ENCODE results near the gene MOGAT3.
"Not testable (repeated sequence)": the region's sequence is repeated elsewhere in the genome, so short reads cannot be mapped to it uniquely, and the experiment has no call there.

Gene MOGAT3

DNA sequence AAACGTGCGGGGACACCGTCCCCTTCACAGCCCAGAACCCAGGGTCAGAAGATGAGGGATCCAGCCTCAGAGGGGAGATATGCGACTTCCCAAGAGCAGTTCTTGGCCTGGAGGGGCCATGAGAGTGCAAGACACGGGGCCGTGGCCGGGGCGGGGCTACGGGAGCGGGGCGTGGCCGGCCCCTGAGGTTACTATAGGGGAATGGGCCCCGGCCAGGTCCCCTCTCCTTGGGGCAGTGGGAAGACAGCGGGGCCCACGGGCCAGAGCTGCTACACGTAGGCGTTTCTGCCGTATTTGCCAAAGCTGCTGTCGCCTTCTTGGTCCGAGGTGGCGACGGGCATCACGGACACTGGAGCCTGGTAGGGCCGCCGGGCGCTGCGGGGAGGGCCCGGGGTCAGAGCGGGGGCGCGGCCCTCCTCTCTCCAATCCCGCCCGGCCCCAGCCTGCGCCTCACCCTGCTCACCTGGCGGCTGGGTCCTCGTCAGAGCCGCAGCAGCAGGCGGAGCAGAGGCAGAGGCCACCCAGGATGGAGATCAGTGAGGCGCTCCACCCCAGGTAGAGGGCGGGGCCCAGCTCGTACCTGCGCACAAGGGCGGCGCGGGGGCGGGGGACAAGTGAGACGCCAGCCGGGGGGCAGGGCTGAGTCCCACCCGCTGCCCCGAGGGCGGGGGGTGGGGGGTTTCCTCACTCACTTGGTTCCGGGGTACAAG lies 31.5 kb upstream of the MOGAT3 start:
- no peak for DNase-seq

DNA sequence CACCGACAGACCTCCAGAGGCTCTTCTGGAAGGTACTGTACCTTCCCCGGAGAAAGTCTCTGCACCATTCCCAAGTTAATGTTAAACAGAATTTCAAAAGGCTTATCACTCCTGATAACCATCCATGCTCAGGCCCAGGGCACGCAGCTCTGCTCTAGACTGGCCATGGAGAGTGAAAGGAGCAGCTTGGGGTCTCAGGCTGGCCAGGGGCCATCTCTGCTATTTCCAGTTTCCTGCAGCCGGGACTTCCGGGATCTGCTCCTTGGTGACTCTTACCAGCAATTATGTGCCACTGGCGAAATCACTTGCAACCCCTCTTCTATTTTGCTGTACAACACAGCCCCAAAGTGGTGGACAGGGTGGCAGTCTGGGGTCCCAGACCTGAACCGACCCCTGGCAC lies 30.8 kb upstream of the MOGAT3 start:
- DNase-seq, result no peak

DNA sequence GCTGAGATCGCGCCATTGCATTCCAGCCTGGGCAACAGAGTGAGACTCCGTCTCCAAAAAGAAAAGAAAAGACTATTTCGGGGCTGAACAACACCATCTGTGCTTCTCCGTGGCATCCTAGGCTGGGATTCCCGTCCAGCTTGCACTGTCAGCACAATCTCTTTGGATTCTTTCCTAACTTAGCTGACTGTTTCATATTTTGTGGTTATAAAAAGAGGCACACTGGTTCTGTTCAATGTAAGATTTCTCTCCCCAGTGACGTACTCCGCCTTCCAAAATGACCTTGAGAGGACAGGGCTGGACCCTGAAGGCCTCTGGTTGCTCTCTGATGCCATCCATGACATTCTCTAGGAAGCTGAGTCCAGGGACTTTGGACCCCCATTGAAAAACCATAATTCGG lies 25.9 kb upstream of the MOGAT3 start:
- no peak for DNase-seq

DNA sequence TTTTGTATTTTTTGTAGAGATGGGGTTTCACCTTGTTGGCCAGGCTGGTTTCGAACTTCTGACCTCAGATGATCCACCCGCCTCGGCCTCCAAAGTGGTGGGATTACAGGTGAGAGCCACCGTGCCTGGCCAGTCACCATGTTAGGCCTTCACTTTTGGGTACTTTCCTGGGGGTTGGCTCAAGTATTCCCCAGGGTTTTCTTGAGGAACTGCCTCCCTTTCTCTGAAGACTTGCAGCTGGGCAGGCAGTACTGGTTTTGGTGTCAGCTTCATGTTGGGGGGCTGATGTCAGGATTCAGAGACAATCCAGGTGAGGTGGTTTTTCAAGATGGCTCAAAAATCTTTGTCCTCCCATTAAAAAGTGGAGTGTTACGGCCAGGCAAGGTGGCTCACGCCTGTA lies 24.8 kb upstream of the MOGAT3 start:
- DNase-seq, result no peak

DNA sequence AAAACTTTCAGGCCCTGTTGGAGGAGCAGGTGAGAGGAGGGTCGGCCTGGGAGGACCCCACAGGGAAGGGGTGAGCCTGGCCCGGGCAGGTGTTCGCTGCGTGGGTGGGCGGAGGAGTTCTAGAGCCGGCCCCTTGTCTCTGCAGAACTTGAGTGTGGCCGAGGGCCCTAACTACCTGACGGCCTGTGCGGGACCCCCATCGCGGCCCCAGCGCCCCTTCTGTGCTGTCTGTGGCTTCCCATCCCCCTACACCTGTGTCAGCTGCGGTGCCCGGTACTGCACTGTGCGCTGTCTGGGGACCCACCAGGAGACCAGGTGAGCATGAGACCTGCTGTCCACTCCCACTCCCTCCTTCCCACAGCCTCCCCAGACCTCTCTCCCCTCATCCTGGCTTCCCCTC lies 22.7 kb upstream of the MOGAT3 start:
- no peak for DNase-seq

DNA sequence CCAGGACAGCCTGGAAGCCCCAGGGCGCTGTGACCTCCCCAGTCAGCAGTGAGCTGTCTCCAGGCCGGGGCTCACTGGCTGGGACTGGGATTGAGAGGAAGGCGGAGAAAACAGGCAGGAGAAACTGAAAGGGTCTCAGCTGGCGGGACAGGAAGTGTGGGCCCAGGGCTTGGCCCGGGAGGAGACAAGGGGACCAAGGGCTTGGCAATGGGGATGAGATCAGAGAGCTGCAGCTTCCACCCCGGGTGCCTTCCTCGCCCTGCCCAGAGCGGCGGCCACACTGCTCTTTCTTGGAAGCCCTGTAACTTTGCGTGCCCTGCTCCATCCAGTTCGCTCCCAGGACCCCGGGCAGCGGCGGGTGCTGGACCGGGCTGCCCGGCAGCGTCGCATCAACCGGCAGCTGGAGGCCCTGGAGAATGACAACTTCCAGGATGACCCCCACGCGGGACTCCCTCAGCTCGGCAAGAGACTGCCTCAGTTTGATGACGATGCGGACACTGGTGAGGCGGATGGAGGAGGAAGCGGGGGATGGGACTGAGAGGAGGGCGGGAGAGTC lies 21.5 kb upstream of the MOGAT3 start:
- DNase-seq, result no peak

DNA sequence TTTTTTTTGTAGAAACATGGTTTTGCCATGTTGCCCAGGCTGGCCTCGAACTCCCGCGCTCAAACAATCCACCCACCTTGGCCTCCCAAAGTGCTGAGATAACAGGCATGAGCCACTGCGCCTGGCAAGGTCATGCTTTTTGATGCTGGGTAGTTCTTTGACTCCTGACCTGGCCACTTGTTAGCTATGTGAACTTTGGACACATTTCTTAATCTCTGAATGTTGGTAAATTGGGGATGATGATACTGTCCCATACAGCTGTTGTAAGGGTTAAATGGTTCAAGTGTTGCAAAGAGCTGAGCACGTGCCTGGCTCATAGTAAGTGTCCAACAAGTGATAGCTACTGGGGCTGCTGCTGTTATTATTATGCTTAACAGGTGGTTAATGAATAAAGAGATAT lies 19.5 kb upstream of the MOGAT3 start:
- DNase-seq, result no peak

DNA sequence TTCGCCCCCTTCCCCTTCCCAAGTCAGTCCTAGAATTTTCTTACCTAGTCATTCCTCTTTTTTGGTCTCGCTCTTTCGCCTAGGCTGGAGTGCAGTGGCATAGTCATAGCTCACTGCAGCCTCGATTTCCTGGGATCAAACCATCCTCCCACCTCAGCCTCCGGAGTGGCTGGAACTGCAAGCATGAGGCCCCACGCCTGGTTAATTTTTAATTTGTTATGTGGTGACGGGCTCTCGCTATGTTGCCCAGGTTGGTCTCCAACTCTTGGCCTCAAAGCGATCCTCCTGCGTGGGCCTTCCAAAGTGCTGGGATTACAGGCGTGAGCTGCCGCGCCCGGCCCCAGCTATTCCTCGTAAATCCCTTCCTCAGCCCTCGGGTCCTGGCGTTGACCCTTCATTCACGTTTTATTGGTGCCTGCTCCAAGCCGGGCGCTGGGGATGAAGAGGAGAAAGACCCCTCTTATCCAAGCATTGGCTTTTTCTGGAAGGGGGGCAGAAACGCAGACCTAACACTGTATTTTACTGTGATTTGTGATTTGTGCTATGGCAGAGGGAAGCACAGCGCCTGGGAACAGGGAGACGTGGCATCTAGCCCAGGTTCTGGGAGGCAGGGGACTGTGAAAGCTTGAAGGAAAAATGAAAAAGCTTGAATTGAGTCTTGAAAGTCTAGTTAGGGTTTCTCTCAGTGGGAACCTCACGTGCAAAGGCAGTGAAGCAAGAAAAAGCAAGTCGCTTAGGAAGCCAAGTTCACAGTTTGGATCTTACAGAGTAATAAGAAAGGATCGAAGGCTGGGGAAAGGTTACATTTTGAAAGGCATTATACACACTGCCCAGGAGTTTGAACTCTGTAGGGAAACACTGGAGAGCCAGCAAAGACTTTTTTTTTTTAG lies 17.6 kb upstream of the MOGAT3 start:
- no peak for DNase-seq

DNA sequence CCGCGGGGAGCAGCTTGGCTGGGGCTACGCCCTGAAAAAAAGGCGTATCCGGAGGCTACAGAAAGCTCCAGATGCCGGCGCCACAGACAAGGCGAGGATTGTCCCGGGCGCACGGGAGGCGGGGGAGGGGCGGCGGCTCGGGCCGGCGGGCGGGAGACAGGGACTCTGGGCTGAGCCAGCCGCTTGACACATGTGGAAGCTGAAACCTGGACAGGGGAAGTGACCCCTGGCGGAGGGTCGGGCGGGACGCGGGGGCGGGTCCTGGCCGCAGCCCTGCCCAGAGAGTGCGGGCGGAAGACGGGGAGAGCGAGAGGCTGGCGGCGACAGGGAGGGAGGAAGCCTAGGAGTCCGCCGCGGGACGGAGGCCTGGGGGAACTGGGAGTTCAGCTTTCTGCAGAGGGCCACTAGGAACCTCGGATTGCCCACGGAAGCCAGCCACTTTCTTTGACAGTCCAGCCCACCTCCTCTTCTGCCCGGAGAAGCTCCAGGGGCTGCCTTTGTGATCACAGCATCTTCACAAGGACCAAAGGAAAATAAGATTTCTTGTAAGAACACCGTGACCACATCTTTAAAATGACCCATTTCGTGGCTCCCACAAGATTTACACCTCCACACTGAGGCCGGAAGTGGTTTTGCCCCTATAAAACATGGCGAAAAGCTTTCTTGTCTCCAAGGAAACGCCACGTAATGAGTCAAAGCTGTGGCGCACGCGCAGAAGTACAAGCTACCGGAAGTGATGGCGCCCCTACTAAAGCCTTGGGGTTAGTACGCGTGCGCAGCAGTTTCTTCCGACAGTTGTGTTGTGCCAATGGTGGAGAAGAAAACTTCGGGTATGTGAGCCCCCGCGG lies 16.8 kb upstream of the MOGAT3 start, which contains the start of the genes PLOD3 and ZNHIT1:
Gene PLOD3, minus strand, starts transcription at position 194 of the 848 bp plus-strand sequence. CDS start 307 bp downstream, outside the sequence.
Gene ZNHIT1, plus strand, starts transcription at position 778 of the 848 bp plus-strand sequence. Its CDS starts 31 bp downstream, at position 809.
- DNase-seq, result peak; percentile 96 to 97

DNA sequence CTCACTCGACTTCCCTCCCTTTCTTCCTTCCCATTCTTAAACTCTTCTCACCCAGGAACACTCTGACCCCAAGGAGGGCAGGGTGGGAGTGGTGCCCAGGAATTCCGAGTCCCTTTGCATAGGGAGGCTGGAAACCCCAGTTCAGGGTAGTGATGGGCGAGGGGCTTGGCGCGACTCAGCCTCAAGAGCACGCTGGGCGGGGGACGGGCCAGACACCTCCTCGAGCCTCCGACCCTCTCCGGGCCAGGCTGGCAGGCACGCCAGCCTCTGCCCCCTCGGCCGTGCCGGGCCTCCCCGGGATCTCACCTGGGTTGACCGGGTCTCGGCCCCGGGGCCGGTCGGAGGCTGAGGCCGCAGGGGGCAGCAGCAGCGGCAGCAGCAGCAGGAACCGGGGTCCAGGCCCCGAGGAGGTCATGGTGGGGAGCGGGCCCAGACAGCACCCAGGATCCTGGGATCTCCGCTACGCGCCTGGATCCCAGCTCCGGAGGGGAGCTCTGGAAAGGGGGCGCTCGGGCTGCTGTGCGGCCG lies 16.1 kb upstream of the MOGAT3 start:
- DNase-seq, result no peak

DNA sequence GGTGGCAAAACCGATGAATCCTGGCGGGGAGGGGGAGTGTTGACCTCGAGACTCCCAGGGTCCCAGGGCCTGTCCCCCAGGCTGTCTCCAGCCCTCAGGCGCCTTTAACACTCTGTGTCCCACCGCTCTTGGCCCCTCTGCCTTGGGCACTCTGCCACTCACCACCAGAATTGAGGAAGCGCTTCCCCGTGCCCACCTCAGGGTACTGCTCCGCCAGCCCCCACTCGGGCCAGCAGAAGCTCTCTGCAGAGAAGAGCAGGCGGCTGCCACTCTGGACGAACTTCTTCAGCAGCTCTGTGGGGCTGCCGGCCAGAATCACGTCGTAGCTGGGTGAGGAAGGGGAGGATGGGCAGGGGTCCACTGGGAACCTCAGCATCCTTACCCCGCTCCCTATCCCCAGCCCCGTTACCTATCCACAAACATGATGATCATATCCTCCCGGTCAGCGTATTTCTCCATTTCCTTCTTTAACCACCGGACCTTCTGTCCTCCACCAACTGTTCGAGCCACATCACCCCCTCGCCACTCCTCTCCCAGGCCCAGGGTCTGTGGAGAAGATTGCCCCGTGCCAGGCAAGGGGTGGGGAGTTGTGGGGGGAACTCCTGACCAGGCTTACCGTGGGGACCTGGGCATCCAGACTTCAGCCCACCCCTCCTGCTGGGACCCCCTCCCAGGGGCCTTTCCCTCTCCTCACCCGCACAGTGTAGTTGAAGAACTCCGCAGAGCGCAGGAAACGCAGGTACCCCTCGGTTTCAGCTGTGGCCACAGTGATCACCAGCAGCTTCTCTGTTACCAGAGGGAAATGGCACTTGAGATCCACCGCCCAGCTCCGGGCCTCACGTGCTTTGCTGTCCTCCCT lies 15.4 kb upstream of the MOGAT3 start:
- no peak for DNase-seq

DNA sequence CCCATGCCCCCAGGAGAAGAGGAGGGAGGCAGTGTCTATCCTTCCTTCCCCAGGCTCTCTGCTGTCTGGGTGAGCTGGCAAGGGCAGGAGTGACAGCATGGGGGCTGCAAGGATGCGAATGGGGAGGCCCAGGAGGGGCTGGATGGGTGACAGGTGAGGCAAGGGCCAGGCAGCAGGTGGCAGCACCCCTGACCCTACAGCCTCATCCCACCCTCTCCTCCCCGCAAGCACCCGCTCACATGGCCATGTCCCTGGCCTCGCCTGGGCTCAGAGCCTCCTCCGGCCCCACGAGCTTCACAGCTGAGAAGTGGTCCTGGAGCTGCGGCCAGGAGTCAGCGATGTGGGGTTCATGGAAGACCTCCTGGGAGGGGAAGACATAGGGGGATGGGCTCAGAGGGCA lies 11.2 kb upstream of the MOGAT3 start:
- DNase-seq, result no peak

DNA sequence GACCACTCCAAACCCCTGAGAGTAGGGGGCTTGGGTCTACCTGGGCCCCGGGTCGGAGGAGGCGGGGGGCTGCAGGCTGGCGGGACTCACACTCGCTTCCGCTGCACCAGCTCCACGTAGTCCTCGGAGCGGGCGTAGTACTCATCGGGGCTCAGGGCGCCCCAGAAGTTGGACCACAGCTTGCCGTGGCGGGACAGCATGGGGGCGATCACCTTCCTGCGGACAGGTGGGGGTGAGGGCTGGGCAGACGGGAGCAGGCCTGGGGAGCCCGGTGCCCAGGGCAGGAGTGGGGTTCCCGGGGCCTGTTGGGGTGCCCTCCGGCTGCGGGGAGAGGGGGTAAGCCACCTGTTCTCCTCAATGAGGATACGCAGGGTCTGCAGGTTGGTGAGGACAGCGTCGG lies 10.7 kb upstream of the MOGAT3 start:
- DNase-seq, result no peak

DNA sequence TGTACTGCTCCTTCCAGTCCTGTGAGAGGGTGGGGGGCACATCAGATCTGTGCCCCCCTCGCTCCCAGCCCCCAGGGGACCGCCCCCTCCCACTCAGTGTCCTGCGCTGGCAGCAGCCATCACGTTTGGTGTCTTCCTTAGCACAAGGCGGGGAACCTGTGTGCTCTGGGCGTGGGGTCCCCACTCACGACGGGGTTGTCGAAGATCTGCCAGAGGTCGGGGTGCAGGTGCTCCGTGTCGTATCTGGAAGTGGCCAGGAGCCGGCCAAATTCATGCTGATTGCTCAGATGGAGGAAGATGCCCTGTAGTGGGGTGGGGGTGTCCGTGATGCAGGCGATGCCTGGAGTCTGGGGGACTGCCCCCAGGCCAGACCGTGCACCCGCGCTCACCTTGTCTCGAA lies 9.3 kb upstream of the MOGAT3 start:
- no peak for DNase-seq

DNA sequence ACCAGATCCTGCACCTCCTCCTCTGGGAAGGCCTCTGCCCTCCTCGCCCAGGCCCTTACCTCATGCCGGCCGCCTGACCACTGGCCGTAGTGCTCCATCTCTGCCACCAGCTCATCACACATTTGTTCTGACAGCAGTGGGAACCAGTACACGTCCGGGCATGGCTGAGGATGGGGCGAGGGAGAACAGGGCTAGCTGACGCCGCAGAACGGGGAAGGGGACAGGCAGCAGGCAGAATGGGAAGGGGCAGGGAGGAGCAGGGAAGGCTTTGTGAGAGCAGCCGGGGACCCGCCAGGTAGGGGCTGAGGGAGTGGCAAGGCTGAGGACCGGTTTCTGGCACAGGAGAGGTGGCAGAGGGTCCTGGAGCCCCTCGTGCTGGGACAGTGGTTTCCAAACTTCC lies 8.0 kb upstream of the MOGAT3 start:
- no peak for DNase-seq

DNA sequence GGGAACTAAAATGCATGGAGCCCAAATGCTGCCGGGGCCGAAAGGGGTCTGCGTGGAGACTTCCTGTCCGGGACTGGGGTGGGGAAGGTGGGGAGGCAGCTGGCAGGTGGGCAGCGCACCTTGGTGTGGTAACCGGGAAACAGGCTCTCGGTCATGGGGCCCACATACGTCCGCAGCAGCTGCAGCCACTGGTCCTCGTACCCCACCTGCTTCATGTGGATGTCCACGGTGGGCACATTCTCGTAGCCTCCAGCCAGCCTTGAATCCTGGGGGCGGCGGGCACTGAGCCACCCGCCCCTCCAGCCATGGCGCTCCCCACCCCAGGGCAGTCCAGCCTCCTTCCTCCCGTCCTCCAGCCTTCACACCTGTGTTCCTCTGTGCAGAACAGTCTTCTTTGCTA lies 6.6 kb upstream of the MOGAT3 start:
- DNase-seq, result no peak

DNA sequence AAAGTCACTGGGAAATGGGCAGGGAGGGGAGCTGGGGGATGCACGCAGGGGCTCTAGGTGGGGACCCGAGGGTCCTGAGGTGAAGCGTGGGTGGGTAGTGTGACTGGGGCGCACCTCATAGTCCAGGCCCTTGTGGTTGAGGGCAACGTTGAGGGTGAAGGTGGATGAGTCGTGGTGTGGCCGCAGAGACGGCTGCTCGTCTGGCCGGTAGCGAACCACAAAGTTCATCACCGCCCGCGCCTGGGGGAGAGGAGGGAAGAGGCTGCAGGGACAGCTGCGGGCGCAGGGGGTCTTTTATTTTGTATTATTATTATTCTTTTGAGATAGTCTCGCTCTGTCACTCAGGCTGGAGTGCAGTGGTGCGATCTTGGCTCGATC lies 5.8 kb upstream of the MOGAT3 start:
- DNase-seq, result no peak

DNA sequence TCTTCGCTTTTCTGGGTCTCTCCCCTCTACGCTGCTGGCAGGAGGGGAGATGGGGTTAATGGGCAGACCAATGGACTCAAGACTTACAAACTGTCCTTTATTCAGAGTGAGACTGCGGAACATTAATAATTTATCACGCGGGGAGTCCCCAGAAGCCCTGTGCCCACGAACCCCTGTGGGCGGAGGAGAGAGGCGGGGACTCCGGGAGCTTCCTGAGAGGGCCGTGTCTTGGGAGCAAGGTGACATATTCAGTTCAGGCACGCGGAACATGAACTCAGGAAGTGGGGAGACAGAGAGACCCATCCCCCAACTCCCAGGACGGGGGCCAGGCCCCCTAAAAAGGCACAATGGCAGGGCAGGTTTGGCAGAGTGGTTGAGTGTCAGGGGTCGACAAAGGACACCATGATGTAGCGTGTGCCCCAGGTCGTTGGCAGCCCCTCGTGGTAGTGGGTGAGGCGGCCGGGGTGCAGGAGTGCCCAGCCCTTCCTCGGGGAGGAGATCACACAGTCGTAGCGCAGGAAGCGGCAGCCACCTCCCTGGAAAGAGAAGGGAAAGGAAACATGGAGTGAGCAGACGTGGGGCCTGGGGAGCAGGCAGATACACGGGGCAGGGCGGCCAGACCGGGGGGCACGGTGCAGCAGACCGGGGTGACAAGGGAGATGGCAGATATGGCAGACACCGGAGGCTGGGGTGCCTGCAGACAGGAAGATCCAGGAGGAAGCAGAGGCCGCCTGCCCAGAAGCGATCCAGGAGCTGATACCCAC lies 5.2 kb upstream of the MOGAT3 start:
- DNase-seq, result no peak

DNA sequence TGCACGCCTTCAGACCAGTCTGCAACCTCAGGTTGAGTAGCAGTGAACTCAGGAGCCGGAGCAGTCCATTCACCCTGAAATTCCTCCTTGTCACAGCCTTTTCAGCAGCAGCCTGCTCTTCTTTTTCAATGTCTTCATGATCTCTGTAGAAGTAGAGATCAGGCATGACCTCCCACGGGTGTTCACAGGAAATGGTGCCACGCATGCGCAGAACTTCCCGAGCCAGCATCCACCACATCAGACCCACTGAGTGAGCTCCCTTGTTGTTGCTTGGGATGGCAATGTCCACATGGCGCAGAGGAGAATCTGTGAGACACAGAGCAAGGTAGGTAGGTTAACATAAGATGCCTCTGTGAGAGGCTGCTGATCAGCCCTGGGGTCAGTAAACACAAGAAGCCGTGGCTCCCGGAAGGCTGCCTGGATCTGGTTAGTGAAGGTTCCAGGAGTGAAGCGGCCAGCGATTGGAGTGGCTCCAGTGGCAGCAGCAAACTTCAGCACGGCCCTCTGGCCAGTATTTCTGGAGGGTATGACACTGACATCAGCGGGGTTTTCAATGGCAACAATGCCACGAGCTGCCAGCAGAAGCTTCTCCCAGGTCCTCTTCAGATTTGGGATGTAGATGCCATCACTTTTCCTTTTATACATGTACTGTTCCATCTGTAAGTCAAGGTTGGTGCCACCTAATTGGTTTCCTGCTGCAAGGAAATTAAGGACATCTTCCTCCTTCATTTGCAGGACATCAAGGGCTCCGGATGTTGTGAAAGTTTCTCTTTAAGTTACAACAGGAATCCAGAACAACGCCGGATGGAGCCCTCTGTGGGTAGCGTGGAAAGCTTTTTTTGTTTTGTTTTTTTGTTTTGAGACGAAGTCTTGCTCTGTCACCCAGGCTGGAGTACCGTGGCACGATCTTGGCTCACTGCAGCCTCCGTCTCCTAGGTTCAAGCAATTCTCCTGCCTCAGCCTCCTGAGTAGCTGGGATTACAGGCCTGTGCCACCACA lies 3.2 kb upstream of the MOGAT3 start:
- not testable (repeated sequence) for DNase-seq

DNA sequence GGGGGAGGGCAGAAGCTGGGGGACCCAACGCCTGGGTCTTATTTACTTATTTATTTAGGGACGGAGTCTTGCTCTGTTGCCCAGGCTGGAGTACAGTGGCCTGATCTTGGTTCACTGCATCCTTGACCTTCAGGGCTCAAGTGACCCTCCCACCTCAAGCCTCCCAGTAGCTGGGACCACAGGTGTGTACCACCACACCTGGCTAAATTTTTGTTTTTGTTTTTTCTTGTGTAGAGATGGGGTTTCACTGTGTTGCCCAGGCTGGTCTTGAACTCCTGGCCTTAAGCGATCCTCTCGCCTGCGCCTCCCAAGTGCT lies 1.7 kb upstream of the MOGAT3 start:
- DNase-seq, result no peak

Measured in SHP77 (cell line).